Activated CD4-positive, alpha-beta T cell treated with anti-CD3 and anti-CD28 coated beads, Interleukin-2, amount 50 U/mL, for 1 hour (primary cell): ENCODE measurements around the gene PCDHGA3.
"Not testable (repeated sequence)": the region's sequence is repeated elsewhere in the genome, so short reads cannot be mapped to it uniquely, and the experiment has no call there.

Experiments
- DNase-seq: peaks from one replicate; pipeline ENCODE4 v3.0.0-alpha.2; 2020

PCDHGA3 gene

DNA sequence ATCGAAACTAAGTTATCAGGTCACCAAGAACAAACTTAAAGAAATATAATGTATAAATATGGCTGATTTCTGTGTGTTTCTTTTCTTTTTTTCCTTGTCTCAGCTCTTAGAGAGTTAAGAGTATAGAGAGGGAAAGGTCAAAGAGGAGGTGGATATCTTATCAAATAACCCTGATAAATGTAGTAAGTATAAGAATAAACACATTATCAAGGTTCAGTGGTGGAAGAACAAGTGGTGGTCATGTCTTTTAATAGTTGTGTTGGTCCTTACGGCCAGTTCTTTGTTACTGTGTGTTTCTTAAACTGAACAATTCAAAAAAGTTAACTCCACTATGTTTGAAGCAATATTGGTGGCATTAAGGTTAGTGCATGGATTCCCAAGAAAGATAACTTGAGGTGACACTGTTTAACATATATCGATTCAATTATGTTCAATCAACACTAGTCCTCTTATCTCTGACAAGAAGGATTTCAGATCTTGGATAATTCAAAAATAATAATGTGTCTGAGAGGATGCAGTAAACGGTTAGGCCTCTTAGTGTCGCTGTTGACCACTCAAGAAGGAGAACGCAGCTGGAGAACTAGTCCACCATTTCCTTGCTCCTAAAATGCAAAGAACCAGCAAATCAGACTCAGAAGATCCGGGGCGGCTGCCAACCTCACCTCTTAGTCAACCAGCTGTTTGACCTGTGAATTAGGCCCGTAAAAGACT, at the start of gene PCDHGA3:
PCDHGA3 (plus strand) TSS at position 588 of the 711 bp plus-strand sequence. CDS start 205 bp downstream, outside the sequence.
- DNase-seq, result no peak

DNA sequence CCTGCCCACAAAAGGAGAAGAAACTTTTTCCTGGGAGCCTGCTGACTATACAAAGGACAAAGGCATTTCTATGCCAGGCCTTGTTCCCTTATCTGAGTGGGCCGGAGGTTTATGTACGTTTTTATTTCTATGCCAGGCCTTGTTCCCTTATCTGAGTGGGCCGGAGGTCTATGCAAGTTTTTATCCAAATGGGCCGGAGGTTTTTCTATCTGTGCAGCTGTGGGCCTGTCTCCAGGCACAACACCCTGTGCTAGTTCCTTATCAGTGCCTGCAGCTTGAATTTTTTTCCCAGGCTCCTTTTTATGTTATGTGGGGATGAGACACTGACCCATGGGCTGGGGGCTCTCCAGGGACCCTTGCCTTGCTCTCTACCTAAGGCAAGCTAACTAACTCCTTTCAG, 45.3 kb upstream of the PCDHGA3 start:
- no peak for DNase-seq

DNA sequence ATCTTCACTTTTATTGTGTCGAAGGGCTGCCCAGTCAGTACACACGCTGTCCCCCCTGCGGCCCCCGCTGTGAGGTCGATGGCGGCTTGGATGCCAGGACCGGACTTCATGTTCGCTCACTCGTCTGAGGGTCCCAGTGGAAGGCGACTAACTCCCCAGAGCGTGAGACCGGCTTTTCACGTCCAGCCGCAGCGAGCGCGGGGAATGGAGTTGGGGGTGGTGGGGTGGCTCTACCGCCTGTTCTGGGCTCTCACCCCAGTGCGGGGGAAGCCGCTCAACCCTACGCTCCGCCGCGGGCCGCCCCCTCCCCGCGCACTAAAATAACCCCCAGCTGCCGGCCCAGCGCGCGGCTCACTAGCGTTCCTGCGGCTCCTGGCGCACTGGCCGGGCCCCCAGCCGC, 39.9 kb upstream of the PCDHGA3 start, which contains the start of gene SLC25A2:
SLC25A2 (minus strand) TSS at position 294 of the 400 bp plus-strand sequence; CDS start at position 110, 184 bp downstream.
- DNase-seq, result no peak

DNA sequence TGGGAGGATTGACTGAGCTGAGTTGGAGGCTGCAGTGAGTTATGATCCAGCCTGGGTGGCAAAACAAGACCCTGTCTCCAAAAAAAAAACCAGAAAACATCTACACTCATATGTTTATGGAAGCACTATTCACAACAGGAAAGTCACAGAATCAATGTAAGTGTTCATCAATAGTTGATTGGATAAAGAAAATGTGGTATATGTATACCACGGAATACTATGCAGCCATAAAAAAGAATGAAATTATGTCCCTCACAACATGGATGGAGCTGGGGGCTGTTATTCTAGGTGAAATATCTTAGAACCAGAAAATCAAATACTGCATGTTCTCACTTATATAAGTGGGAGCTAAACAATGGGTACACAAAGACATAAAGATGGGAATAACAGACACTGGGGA, 37.0 kb upstream of the PCDHGA3 start:
- DNase-seq, result no peak

DNA sequence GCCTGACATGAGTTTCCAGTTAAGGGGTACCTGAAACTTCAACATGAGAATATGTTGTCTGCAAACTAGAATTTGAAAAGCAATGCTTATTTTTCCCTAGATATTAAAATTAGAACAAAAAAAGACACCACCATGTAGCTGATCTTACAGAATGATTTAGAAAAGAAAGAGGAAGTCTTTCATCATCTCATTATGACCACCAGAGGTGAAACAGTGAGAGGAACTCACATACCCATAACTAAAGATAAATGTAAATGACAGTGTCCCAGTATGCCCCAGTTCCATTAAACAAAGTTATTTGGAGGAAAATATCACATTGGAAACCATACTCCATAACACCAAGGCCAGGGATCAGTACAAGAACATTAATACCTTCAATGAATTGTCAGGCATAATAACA, 29.9 kb upstream of the PCDHGA3 start:
- no peak for DNase-seq

DNA sequence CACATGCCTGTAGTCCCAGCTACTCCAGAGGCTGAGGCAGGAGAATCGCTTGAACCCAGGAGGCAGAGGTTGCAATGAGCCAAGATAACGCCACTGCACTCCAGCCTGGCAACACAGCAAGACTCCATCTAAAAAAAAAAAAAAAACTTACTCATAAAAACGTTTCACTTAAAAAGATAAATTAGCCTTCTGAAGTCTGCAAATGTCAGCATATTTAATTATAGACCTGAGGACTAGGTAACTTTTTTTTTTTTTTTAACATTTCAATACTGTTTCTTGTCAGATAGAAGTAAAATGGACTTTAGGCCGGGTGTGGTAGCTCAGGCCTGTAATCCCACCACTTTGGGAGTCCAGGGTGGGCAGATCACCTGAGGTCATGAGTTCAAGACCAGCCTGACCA, 26.7 kb upstream of the PCDHGA3 start:
- not testable (repeated sequence) for DNase-seq

DNA sequence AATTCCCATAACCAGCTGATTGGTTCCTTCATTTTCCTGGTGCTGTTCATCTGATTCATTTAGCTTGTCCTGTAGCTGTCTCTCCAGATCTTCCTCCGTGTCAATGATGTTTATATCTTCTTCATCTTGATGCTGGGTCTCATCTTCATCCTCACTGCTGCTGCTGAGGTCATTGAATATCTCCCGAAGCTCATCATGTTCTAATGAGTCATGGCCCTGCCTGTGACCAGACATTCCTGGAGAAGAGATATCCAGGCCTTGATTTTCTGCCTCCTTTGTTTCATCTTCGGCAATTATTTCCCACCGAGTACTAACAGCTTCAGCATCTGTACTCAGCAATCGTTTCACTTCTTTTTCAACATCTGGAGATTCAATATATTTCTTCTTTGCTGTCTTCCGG, 24.4 kb upstream of the PCDHGA3 start:
- DNase-seq, result no peak

DNA sequence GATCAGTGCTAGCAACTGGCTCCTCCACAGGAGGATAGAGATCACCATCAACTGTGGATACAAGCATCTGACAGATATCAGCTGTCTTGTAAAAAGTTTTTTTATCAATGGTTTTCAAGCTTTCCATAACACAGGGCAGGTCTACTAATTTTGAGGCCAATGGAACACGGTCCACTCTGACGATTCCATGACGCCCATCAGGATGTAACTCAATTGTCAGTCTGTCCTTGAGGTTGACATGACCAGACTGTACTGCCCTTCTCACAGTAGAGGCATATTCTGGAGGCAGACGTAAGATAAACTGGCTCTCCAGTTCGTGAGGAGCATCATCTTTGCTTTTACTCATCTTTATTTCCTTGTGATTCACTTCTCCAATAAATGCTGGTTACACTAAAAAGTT, 23.9 kb upstream of the PCDHGA3 start:
- DNase-seq, result no peak

DNA sequence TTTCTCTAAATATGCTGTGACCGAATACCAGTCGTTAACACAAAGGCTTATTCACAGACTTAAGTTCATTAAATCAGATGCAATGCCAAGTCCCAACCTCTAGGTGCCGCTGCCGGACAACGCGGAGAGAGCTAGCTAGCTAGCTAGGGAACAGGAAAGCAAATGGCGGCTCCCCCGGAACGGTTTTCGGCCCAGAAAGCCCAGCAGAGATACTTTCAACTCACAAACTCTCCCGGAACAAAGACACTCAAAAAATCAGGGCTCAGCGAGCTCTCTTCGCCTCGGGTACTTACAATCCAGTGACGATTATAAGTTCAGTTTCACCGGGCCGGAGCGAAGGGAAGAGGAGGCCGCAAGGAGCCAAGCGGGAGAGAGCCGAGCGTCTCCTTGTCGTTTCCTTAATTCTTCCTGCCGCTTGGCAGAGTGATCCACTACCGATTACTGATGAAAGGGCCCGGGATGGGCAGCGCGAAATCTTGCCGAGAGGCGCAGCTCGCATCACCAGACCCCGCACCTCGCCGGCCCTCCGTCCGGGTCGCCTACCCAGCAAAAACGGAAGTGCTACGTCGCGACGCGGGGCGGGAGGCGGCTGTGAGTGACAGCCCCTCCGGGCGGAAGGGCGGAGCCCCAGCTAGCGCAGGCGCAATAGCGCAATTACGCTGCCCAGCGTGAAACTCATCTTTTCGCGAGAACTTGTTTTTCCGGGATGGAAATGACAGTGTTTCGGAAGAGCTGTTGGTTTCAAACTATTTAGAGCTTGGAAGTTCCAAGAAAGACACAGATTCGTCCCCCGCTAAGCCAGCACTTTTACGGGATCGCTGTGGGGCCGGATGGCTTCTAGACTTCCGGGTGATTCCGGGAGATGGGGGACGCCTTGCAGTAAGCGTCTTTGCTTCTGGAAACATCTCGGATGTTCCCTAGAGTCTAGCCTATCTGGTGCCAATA, 23.1 kb upstream of the PCDHGA3 start, which contains the start of gene TAF7:
TAF7 (minus strand) TSS at position 560 of the 945 bp plus-strand sequence. CDS start 740 bp downstream, outside the sequence.
- DNase-seq, result peak; percentile 90

DNA sequence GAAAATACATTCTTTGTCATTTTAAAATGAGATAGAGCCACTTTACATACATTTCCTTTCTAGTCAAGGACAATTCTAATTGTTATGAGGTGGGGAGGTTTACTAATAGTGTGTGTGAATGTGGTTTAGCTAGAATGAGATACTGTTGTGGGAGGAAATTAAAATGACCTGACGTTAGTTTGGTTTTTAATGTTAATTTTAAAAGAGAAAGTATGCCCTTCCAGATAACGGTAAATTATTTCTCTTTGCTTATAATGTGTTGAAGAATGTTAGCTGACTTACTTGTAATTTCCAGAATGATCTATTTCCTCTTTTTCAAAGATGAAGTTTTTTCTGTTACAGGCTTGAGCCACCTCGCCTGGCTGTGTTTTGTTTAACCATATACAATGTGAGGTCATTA, 21.4 kb upstream of the PCDHGA3 start:
- DNase-seq, result no peak

DNA sequence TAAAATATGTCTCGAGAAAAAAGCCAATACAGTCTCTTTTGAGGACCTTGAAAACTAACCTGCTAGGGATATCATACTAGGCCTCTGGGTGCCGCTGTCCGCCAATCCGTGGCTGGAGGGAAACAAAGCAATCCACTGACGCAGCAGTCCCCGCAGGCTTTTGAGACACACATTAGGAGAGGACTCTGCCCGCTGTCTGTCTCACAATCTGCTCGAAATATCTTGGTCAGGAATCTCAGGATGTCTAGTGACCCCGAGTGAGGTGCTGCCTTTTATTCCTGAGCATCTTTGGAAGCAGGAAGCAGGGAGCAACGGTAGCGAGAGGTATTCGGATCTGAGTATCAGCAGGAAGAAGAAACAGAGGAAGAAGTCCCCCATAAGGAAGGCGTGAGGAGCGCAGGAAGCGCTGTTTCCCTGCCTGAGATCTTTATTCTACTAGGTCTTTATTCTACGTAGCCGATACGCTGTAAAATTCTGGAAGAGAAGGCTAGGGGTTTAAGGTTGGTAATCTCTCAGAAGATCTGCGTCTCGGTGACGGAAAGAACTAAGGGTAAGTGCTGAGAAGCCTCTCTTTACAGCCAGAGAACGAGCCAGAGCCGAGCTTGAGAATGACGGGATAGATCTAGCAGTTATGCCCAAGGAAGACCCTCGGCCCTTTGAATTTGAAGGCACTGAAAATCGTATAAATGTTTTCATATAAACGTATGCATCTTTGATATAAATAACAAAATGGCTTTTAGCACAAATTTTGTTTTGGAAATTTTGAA, 17.4 kb upstream of the PCDHGA3 start:
- peak; percentile 68 for DNase-seq

DNA sequence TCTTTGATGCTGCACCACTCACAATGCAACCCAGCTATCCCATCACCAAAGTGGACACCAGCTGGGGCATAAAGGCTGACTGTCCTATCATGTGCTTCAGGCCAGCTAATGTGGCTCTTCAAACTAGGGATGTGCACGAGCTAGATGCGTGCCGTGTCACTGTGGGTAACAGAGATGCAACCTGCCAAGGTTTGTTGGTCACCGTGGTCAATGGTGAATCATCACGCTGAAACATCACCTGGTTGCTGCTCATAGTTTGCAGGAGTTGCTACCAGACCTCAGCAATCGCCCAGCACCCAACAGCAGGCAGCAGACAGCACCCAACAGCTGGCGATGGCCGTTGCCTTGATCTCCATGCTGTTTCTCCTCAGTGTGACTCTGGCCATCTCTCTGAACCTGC, 15.4 kb upstream of the PCDHGA3 start:
- DNase-seq, result no peak

DNA sequence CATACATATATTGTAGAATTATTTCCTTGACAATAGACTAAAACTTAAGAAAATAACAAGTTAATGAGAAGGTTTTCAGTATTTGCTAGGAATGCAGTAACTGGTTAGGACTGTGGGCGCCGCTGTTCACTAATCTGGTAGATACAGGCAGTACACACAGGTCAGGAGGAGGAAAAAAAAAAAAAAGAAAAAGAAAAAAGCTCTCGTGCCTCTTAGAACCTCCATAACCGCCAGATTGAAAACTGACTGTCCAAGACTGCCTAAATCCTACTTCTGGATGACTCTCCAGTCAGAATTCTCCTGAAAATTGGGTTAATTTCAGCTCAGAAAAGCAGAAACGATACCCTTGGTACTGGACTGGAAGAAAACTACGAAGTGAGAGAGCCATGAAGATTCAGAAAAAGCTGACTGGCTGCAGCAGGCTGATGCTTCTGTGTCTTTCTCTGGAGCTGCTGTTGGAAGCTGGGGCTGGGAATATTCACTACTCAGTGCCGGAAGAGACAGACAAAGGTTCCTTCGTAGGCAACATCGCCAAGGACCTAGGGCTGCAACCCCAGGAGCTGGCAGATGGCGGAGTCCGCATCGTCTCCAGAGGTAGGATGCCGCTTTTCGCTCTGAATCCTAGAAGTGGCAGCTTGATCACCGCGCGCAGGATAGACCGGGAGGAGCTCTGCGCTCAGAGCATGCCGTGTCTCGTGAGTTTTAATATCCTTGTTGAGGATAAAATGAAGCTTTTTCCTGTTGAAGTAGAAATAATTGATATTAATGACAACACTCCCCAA, 13.1 kb upstream of the PCDHGA3 start, which contains the start of gene PCDHGA1:
PCDHGA1 (plus strand) TSS at position 216 of the 782 bp plus-strand sequence.
- DNase-seq, result peak; percentile 23

DNA sequence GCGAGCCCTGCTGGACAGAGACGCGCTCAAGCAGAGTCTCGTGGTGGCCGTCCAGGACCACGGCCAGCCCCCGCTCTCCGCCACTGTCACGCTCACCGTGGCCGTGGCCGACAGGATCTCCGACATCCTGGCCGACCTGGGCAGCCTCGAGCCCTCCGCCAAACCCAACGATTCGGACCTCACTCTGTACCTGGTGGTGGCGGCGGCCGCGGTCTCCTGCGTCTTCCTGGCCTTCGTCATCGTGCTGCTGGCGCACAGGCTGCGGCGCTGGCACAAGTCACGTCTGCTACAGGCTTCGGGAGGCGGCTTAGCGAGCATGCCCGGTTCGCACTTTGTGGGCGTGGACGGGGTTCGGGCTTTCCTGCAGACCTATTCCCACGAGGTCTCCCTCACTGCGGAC, 11.1 kb upstream of the PCDHGA3 start:
- not testable (repeated sequence) for DNase-seq

DNA sequence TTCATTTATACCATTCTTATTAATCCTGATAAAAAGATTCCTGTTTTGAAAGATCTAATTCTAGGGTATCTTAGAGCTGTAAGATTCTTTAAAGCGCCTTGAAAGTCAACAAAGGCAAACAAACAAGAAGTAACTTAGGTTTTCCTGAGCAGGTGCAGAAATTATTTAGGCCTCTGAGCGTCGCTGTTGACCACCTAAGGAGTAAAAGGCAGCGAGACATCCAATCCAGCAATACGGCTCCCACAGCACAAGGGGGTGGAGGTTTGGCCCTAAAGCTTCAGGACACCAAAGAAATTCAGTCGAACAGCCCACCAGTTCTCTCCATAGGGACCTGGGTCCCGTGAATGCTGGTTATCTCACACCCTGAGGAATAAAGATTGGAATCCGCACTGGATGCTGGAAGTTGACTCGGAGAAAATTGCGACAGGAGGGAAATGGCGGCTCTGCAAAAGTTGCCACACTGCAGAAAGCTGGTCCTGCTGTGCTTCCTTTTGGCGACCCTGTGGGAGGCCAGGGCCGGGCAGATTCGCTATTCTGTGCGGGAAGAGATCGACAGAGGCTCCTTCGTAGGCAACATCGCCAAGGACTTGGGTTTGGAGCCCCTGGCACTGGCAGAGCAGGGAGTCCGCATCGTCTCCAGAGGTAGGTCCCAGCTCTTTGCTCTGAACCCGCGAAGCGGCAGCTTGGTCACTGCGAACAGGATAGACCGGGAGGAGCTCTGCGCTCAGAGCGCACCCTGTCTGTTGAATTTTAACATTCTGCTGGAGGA, 4.9 kb upstream of the PCDHGA3 start, which contains the start of gene PCDHGA2:
PCDHGA2 (plus strand) TSS at position 223 of the 769 bp plus-strand sequence.
- no peak for DNase-seq

DNA sequence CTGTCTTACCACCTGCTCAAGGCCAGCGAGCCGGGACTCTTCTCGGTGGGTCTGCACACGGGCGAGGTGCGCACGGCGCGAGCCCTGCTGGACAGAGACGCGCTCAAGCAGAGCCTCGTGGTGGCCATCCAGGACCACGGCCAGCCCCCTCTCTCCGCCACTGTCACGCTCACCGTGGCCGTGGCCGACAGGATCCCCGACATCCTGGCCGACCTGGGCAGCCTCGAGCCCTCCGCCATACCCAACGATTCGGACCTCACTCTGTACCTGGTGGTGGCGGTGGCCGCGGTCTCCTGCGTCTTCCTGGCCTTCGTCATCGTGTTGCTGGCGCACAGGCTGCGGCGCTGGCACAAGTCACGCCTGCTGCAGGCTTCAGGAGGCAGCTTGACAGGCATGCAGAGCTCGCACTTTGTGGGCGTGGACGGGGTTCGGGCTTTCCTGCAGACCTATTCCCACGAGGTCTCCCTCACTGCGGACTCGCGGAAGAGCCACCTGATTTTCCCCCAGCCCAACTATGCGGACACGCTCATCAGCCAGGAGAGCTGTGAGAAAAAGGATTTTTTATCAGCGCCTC, 2.8 kb upstream of the PCDHGA3 start:
- not testable (repeated sequence) for DNase-seq

DNA sequence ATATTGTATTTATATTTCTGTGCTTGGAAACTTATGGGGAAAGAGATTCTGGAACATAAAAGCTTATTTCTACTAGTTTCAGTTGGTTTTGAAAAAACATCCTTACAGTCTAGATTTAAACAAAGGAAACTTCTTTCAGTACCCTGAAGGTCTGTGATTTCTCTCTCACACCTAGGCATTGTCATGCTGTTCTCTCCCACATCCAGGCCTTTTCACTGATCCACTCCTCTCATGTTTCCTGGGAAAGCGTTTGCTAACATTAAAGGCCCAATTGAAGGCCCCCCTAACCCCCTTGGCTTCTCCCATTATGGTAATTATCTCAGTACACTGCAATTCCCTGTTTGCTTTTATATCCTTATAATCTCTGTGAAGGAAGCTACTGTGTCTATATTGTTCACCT, 856 bp upstream of the PCDHGA3 start:
- DNase-seq, result no peak

DNA sequence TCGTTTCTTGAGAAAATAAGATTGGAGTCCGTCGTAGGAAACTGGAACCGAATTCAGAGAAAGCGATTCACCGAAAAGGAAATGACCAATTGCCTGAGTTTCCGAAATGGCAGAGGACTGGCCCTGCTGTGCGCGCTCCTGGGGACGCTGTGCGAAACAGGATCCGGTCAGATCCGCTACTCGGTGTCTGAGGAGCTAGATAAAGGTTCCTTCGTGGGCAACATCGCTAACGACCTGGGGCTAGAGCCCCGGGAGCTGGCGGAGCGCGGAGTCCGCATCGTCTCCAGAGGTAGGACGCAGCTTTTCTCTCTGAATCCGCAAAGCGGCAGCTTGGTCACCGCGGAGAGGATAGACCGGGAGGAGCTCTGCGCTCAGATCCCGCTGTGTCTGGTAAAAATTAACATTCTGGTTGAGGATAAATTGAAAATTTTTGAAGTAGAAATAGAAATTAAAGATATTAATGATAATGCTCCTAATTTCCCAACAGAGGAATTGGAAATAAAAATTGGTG, 379 bp downstream of the PCDHGA3 start:
- no peak for DNase-seq

DNA sequence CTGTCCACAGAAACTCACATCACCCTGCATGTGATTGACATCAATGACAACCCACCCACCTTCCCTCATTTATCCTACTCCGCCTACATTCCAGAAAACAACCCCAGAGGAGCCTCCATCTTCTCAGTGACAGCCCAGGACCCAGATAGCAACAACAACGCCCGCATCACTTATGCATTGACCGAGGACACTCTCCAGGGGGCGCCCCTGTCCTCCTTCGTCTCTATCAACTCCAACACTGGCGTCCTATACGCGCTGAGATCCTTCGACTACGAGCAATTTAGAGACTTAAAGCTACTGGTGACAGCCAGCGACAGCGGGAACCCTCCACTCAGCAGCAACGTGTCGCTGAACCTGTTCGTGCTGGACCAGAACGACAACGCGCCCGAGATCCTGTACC, 1.7 kb downstream of the PCDHGA3 start:
- no peak for DNase-seq

DNA sequence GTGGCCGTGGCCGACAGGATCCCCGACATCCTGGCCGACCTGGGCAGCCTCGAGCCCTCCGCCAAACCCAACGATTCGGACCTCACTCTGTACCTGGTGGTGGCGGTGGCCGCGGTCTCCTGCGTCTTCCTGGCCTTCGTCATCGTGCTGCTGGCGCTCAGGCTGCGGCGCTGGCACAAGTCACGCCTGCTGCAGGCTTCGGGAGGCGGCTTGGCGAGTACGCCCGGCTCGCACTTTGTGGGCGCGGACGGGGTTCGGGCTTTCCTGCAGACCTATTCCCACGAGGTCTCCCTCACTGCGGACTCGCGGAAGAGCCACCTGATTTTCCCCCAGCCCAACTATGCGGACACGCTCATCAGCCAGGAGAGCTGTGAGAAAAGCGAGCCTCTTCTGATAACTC, 2.4 kb downstream of the PCDHGA3 start:
- not testable (repeated sequence) for DNase-seq
